Endothelial cell of umbilical vein (primary cell): ENCODE measurements around the gene TLE1. TPM values are rescaled to one million over a fixed set of nuclear protein-coding genes. Genes with fewer than 3 reads are reported as not detected.

Source experiments
- BruUV-seq: library from RNA; stranded (reverse); fragments of 400-500 nt; replicated peaks from 2 replicates; lab custom pipeline; 2021; lab: Mats Ljungman, UMichigan
- CTCF ChIA-PET: fragments of 300-600, 350-600 bp; sonication (Branson Sonifier 250); formaldehyde crosslinking; loops from one replicate; lab custom pipeline; 2021; ENCODE audit warnings: antibody characterized with exemption, inconsistent platforms; lab: Charles Lee
- POLR2A ChIA-PET: fragments of 300-600, 350-600 bp; sonication (Branson Sonifier 250); formaldehyde crosslinking; loops from one replicate; lab custom pipeline; 2021; ENCODE audit warnings: antibody characterized with exemption, inconsistent platforms; lab: Charles Lee
- DNase-seq: peaks from one replicate; pipeline ENCODE4 v3.0.0-alpha.2; 2011; ENCODE audit warnings: low read depth, low spot score
- FAIRE-seq: peaks from 2 replicates; lab custom pipeline; 2011; peaks lifted over from hg19 to GRCh38; lab: Jason Lieb, UNC
- H2AFZ ChIP-seq: 2 replicates; pipeline ENCODE4 v1.6.0; 2012; ENCODE audit warnings: low read depth, low read length, control low read depth, inconsistent platforms
- H3K27ac ChIP-seq: 2 replicates; pipeline ENCODE4 v1.5.1; 2011; ENCODE audit warnings: low read depth, mild to moderate bottlenecking, control low read depth, low read length, moderate library complexity; ENCODE audit not compliant: insufficient read depth
- H3K27me3 ChIP-seq, 2 experiments: 2 replicates each; pipeline versions ENCODE4 v1.6.0 to v1.6.1; 2011; ENCODE audit warnings: low read length in 2 of 2, mixed read lengths in 1 of 2; ENCODE audit not compliant: control insufficient read depth in 2 of 2, insufficient read depth in 2 of 2
- H3K36me3 ChIP-seq, 2 experiments: 2 replicates in 1 of 2; 3 replicates in 1 of 2; pipeline ENCODE4 v1.5.1; 2011; ENCODE audit warnings: low read length in 2 of 2, mild to moderate bottlenecking in 1 of 2, moderate library complexity in 1 of 2; ENCODE audit not compliant: control insufficient read depth in 2 of 2, insufficient read depth in 2 of 2; ENCODE audit errors: extremely low read depth in 1 of 2
- H3K4me1 ChIP-seq: 3 replicates; pipeline ENCODE4 v1.5.1; 2011; ENCODE audit warnings: mild to moderate bottlenecking, low read length; ENCODE audit not compliant: control insufficient read depth, insufficient read depth; ENCODE audit errors: extremely low read depth
- H3K4me2 ChIP-seq: 2 replicates; pipeline ENCODE4 v1.6.1; 2011; ENCODE audit warnings: low read length, control low read depth, mixed read lengths; ENCODE audit not compliant: insufficient read depth
- H3K4me3 ChIP-seq, 3 experiments: fragments of 200-600 bp in 1 of 3; sonication (generic), shearing (Covaris generic) in 1 of 3; replicated peaks in 1 of 3; 2 replicates each; pipeline ENCODE4 v1.5.1; 2011 to 2016; ENCODE audit warnings: control low read depth in 3 of 3, low read length in 3 of 3, mild to moderate bottlenecking in 2 of 3, inconsistent platforms in 1 of 3, low read depth in 1 of 3, moderate library complexity in 1 of 3; ENCODE audit not compliant: insufficient read depth in 1 of 3
- H3K79me2 ChIP-seq: 2 replicates; pipeline ENCODE4 v1.6.0; 2012; ENCODE audit warnings: low read length, inconsistent platforms; ENCODE audit not compliant: control insufficient read depth, insufficient read depth
- H3K9ac ChIP-seq: replicated peaks from 2 replicates; pipeline ENCODE3; 2011; ENCODE audit warnings: low read length, control low read depth; ENCODE audit not compliant: insufficient read depth; ENCODE audit errors: extremely low read depth
- H3K9me1 ChIP-seq: replicated peaks from 3 replicates; pipeline ENCODE4 v1.6.0; 2011; ENCODE audit warnings: mild to moderate bottlenecking, low read length; ENCODE audit not compliant: control insufficient read depth, insufficient read depth; ENCODE audit errors: extremely low read depth
- H3K9me3 ChIP-seq: replicated peaks from 2 replicates; pipeline ENCODE4 v1.5.1; 2012; ENCODE audit warnings: low read length, inconsistent platforms; ENCODE audit not compliant: control insufficient read depth, insufficient read depth
- H4K20me1 ChIP-seq: replicated peaks from 2 replicates; pipeline ENCODE3; 2011; ENCODE audit warnings: mild to moderate bottlenecking, low read length; ENCODE audit not compliant: control insufficient read depth, insufficient read depth; ENCODE audit errors: extremely low read depth
- EZH2 ChIP-seq: IDR thresholded peaks from 2 replicates; pipeline ENCODE4 v1.6.1; 2012; ENCODE audit warnings: borderline replicate concordance, low read depth, mild to moderate bottlenecking, moderate library complexity, low read length, inconsistent platforms; ENCODE audit not compliant: severe bottlenecking
- FOS ChIP-seq: IDR thresholded peaks from 2 replicates; pipeline ENCODE4 v1.6.1; 2011; ENCODE audit warnings: mild to moderate bottlenecking, low read length, moderate library complexity, borderline replicate concordance; ENCODE audit not compliant: insufficient read depth
- GATA2 ChIP-seq: IDR thresholded peaks from 2 replicates; pipeline ENCODE4 v1.7.0; 2011; ENCODE audit warnings: low read depth, mild to moderate bottlenecking, moderate library complexity, mixed read lengths, low read length; ENCODE audit not compliant: insufficient read length, insufficient read depth
- JUN ChIP-seq: IDR thresholded peaks from 2 replicates; pipeline ENCODE4 v1.6.1; 2011; ENCODE audit warnings: borderline replicate concordance, low read depth; ENCODE audit not compliant: insufficient read length, insufficient read depth
- MYC ChIP-seq: IDR thresholded peaks from one replicate; pipeline ENCODE4 v1.6.1; 2011; ENCODE audit warnings: mild to moderate bottlenecking, low read depth, low read length
- POLR2A ChIP-seq: IDR thresholded peaks from 2 replicates; pipeline ENCODE4 v1.6.1; 2012; ENCODE audit warnings: low read depth, mild to moderate bottlenecking, control low read depth, low read length
- POLR2AphosphoS5 ChIP-seq: IDR thresholded peaks from 2 replicates; pipeline ENCODE4 v1.6.1; 2012; ENCODE audit warnings: low read depth, mild to moderate bottlenecking, control low read depth, low read length, moderate library complexity; ENCODE audit not compliant: insufficient read depth
- dilution Hi-C: fragments of 300-500 bp; cut with MboI; formaldehyde crosslinking; loops from one replicate; pipeline ENCODE4 v1.15.0; 2019; ENCODE audit warnings: low sequenced_read_pairs; ENCODE audit not compliant: extremely low pct_ligation_motif_present
- intact Hi-C: fragments of 100-400 bp; cut with micrococcal nuclease; formaldehyde crosslinking; loops from one replicate; pipeline ENCODE4 v1.10.0; 2022
- polyA plus RNA-seq, 4 experiments: library from polyadenylated mRNA; depleted of rRNA in 3 of 4; stranded (reverse) in 3 of 4; unstranded in 1 of 4; fragments of >200 nt; gene quantifications; 2 replicates each; pipeline versions ENCODE4 v1.2.1 to v1.2.3, GENCODE V29; 2011 to 2012; ENCODE audit warnings: missing spikeins in 1 of 4
- total RNA-seq: library from RNA; stranded (reverse); gene quantifications from 2 replicates; pipeline ENCODE4 v1.2.3, GENCODE V29; 2021
- TF ChIP-seq, protein P1 (sequence below), 2 donors: IDR thresholded peaks; 1 replicate in 1 of 2; 2 replicates in 1 of 2; pipeline ENCODE4 v1.5.1; 2011; ENCODE audit warnings: low read length in 2 of 2, mild to moderate bottlenecking in 2 of 2, moderate library complexity in 2 of 2, control low read depth in 1 of 2, inconsistent platforms in 1 of 2, low read depth in 1 of 2; ENCODE audit not compliant: insufficient read depth in 1 of 2; ENCODE audit errors: extremely low read depth in 1 of 2
- TF ChIP-seq, protein P2 (sequence below): IDR thresholded peaks from 2 replicates; pipeline ENCODE4 v1.6.1; 2011; ENCODE audit not compliant: insufficient read depth, insufficient read length

Gene TLE1
- total and polyA plus RNA-seq, 2 donors (not counting 3 experiments of a cell fraction or from before 2014, with no cell fraction given): 55.0 to 58.2 TPM

DNA sequence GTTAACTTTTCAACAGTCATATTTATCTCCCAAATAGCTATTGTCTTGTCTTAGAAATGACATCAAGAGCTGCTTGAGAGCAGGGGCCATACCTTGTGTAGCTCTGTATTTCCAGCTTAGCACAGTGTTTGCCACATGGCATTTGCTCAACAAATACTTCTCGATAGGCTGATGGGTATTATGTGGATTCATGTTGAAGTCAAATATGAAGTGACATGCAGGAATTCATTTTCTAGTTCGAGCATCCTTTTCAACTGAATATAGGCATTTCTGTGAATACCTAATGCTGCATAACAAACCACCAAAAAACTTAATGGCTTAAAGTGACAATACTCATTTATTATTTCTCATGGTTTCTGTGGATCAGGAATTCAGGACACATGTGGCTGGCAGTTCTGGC lies 125.6 kb downstream of the TLE1 start:
- POLR2A ChIA-PET: no interaction called here
- Histone ChIP-seq H3K27me3 (no peaks in the 10 kb centered on the region), H3K9me3 (no peaks in the 10 kb centered on the region), H3K27ac (no peak overlapping the region), H3K9me1 (no peaks in the 10 kb centered on the region), H3K79me2 (no peaks in the 10 kb centered on the region), H3K4me2 (no peak overlapping the region), H3K36me3 (no peaks in the 10 kb centered on the region), H3K4me3 (no peak overlapping the region), H2AFZ (no peak overlapping the region), H3K9ac (no peak overlapping the region), H4K20me1 (no peaks in the 10 kb centered on the region), H3K4me1 (peaks cover 28% of the 10 kb centered on the region)
- no peak for FAIRE-seq
- dilution Hi-C loops: no loop called here
- TF ChIP-seq EZH2 (no peak), FOS (no peak)
- intact Hi-C loops: loop anchor here (2.0 kb wide), 1 partner anchor 41 kb away; no protein-coding TSS in a partner anchor
- CTCF ChIA-PET: interaction anchor here (1.2 kb wide), 1 partner anchor 41 kb away, joined by 3 read pairs; no protein-coding TSS in a partner anchor
- no peak for DNase-seq
- BruUV-seq: no TSS peak

DNA sequence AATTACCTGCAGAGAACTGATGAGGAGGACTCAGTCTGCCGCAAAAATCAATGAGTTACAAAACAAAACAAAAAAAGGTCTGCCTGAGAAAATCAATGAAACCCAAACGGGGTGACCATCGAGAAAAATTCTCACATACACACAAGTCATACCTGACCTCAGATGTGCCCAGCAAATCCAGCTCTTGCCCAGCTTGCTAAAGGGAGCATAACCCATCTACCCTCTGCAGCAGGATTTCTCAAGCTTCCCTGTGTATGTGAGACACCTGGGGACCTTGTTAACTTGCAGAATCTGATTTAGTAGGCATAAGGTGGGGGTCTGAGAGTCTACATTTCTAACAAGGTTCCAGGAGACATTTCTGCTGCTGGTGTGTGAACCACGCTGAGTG lies 126.3 kb downstream of the TLE1 start:
- BruUV-seq: no TSS peak
- Histone ChIP-seq H3K9me3 (no peaks in the 10 kb centered on the region), H3K9ac (no peak overlapping the region), H3K79me2 (no peaks in the 10 kb centered on the region), H3K27ac (no peak overlapping the region), H3K4me1 (peaks cover 28% of the 10 kb centered on the region), H3K27me3 (no peaks in the 10 kb centered on the region), H3K4me3 (no peak overlapping the region), H2AFZ (no peak overlapping the region), H3K9me1 (no peaks in the 10 kb centered on the region), H3K4me2 (no peak overlapping the region), H4K20me1 (no peaks in the 10 kb centered on the region), H3K36me3 (no peaks in the 10 kb centered on the region)
- POLR2A ChIA-PET: no interaction called here
- CTCF ChIA-PET: interaction anchor here (1.2 kb wide), 1 partner anchor 41 kb away, joined by 3 read pairs; no protein-coding TSS in a partner anchor
- DNase-seq (no peak), FAIRE-seq (no peak)
- dilution Hi-C loops: no loop called here
- TF ChIP-seq POLR2AphosphoS5 (no peak), EZH2 (no peak), JUN (no peak), MYC (no peak), POLR2A (no peak), GATA2 (no peak), FOS (no peak)
- TF ChIP-seq, protein P1, sequence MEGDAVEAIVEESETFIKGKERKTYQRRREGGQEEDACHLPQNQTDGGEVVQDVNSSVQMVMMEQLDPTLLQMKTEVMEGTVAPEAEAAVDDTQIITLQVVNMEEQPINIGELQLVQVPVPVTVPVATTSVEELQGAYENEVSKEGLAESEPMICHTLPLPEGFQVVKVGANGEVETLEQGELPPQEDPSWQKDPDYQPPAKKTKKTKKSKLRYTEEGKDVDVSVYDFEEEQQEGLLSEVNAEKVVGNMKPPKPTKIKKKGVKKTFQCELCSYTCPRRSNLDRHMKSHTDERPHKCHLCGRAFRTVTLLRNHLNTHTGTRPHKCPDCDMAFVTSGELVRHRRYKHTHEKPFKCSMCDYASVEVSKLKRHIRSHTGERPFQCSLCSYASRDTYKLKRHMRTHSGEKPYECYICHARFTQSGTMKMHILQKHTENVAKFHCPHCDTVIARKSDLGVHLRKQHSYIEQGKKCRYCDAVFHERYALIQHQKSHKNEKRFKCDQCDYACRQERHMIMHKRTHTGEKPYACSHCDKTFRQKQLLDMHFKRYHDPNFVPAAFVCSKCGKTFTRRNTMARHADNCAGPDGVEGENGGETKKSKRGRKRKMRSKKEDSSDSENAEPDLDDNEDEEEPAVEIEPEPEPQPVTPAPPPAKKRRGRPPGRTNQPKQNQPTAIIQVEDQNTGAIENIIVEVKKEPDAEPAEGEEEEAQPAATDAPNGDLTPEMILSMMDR (IDR thresholded peaks at IDR 0.05; ENCODE audit: extremely low read depth in 1 of 2, insufficient read depth in 1 of 2, low read depth in 1 of 2, low read length in 2 of 2): no peak
- TF ChIP-seq, protein P2, sequence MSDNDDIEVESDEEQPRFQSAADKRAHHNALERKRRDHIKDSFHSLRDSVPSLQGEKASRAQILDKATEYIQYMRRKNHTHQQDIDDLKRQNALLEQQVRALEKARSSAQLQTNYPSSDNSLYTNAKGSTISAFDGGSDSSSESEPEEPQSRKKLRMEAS: no peak
- intact Hi-C loops: loop anchor here (2.0 kb wide), 1 partner anchor 40 kb away; no protein-coding TSS in a partner anchor
